HAP-1 (cell line): Measurements from ENCODE around the gene SUPT5H.

Source experiments
- DNase-seq, 2 experiments: peaks; one replicate each; pipeline ENCODE4 v3.0.0-alpha.2; 2016 to 2020; ENCODE audit warnings: low spot score in 2 of 2
- H3K27me3 ChIP-seq: fragments of 250-450 bp; sonication (Bioruptor Pico); 2 replicates; pipeline ENCODE4 v1.5.1; 2020; ENCODE audit warnings: low read depth, mild to moderate bottlenecking, moderate library complexity
- H3K36me3 ChIP-seq: fragments of 250-450 bp; sonication (Bioruptor Pico); replicated peaks from 2 replicates; pipeline ENCODE4 v1.5.1; 2020; ENCODE audit warnings: mild to moderate bottlenecking
- H3K4me1 ChIP-seq: fragments of 250-450 bp; sonication (Bioruptor Pico); 2 replicates; pipeline ENCODE4 v1.5.1; 2020; ENCODE audit warnings: mild to moderate bottlenecking
- H3K4me3 ChIP-seq: fragments of 250-450 bp; sonication (Bioruptor Pico); 2 replicates; pipeline ENCODE4 v1.5.1; 2020; ENCODE audit warnings: mild to moderate bottlenecking, moderate library complexity
- H3K9me3 ChIP-seq: fragments of 250-450 bp; sonication (Bioruptor Pico); 2 replicates; pipeline ENCODE4 v1.5.1; 2020; ENCODE audit warnings: mild to moderate bottlenecking, moderate library complexity
- in situ Hi-C: fragments of 300-500 bp; cut with MboI; formaldehyde crosslinking; loops from 3 replicates; pipeline ENCODE4 v1.14.3; 2020; ENCODE audit warnings: low sequenced_read_pairs, inconsistent platforms, mixed read lengths

The SUPT5H gene

DNA sequence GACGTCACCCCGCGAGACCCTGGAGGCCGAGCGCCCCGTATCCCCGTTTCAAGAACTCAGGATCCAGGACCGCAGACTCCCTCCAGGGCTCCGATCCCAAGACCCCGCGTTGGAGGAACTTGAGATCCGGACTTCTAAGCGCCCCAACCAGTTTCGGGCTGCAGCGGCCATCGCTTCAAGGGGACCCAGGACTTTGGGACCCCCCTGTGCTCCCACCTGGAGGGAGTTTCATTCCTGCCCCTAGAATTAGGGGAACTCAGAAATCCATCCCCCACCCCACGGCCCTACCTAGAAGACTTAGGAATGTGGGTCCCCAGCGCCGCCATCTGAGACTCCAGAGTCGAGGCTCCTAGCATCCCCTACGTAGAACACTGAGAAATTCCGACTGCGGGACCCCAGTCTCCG is 32.5 kb upstream of the SUPT5H start:
- no peaks in the 10 kb centered on the region for H3K9me3 ChIP-seq
- H3K27me3 ChIP-seq, result no peaks in the 10 kb centered on the region
- in situ Hi-C loops, result loop anchor here (10.0 kb wide), 1 partner anchor 298 kb away; no protein-coding TSS in a partner anchor
- peak overlapping the region; percentile 98 for H3K4me3 ChIP-seq
- no peak for DNase-seq
- H3K4me1 ChIP-seq, result peaks cover 29% of the 10 kb centered on the region
- peaks cover 19% of the 10 kb centered on the region for H3K36me3 ChIP-seq

- Histone ChIP-seq H3K4me1 (peaks cover 24% of the 10 kb centered on the region), H3K36me3 (peaks cover 14% of the 10 kb centered on the region), H3K27me3 (no peaks in the 10 kb centered on the region), H3K4me3 (peak overlapping the region; percentile 98), H3K9me3 (no peaks in the 10 kb centered on the region)
- peak; percentile 62 to 87 for DNase-seq
- in situ Hi-C loops, result loop anchor here (10.0 kb wide), 1 partner anchor 299 kb away; no protein-coding TSS in a partner anchor
Observed at GRCh38 chr19:39413272-39413910, 32.0 kb upstream of the SUPT5H start.

GRCh38 chr19:39413911-39414608 is 31.3 kb upstream of the SUPT5H start:
- H3K4me3 ChIP-seq, result peak overlapping the region; percentile 98
- peaks cover 18% of the 10 kb centered on the region for H3K4me1 ChIP-seq
- DNase-seq, result peak in 1 of 2 experiments; percentile 60
- no peaks in the 10 kb centered on the region for H3K9me3 ChIP-seq
- no peaks in the 10 kb centered on the region for H3K27me3 ChIP-seq
- peaks cover 18% of the 10 kb centered on the region for H3K36me3 ChIP-seq
- in situ Hi-C loops, result loop anchor here (10.0 kb wide), 1 partner anchor 299 kb away; no protein-coding TSS in a partner anchor

DNA sequence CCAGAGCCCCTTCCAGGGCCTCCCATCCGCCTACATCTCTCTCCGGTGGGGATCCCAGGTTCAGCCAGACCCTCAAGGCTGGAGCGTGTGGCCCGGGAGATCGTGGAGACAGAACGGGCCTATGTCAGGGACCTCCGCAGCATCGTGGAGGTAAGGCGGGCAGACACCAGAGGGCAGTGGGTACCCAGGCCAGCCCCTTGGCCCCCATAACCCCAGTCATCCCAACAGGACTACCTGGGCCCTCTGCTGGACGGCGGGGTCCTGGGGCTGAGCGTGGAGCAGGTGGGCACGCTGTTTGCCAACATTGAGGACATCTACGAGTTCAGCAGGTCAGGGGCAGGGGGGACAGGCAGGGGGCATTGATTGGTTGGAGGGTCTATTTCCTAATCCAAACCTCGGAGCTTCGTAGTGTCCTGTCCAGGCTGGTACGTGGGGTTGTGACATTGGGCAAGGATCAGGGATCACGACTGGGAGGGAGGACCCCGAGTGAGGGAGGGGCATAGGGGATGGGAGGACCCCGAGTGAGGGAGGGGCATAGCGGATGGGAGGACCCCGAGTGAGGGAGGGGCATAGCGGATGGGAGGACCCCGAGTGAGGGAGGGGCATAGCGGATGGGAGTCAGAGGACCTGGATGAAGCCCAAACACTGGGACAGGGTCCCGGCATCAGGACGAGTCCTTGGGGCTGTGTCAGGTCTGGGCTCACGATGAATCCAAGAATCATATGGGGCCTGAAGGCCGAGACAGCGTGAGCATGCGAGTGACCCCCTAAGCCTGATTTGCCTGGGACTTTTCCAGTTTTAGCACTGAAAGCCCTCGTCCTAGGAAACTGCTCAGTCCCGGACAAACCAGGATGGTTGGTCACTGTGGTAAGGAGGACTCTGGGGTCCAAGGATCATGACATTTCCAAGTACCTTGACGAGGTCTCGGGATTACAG is 30.0 kb upstream of the SUPT5H start:
- Histone ChIP-seq H3K36me3 (peaks cover 22% of the 10 kb centered on the region), H3K9me3 (no peaks in the 10 kb centered on the region), H3K4me1 (peaks cover 14% of the 10 kb centered on the region), H3K27me3 (no peaks in the 10 kb centered on the region), H3K4me3 (no peak overlapping the region)
- DNase-seq, result no peak
- in situ Hi-C loops, result loop anchor here (10.0 kb wide), 1 partner anchor 301 kb away; no protein-coding TSS in a partner anchor

- no peak for DNase-seq
- in situ Hi-C loops, result loop anchor here (10.0 kb wide), 1 partner anchor 302 kb away; no protein-coding TSS in a partner anchor
- peaks cover 28% of the 10 kb centered on the region for H3K36me3 ChIP-seq
- no peaks in the 10 kb centered on the region for H3K27me3 ChIP-seq
- no peak overlapping the region for H3K4me3 ChIP-seq
- H3K4me1 ChIP-seq, result peaks cover 9% of the 10 kb centered on the region
- no peaks in the 10 kb centered on the region for H3K9me3 ChIP-seq
Observed at GRCh38 chr19:39416152-39417120, 28.9 kb upstream of the SUPT5H start.

DNA sequence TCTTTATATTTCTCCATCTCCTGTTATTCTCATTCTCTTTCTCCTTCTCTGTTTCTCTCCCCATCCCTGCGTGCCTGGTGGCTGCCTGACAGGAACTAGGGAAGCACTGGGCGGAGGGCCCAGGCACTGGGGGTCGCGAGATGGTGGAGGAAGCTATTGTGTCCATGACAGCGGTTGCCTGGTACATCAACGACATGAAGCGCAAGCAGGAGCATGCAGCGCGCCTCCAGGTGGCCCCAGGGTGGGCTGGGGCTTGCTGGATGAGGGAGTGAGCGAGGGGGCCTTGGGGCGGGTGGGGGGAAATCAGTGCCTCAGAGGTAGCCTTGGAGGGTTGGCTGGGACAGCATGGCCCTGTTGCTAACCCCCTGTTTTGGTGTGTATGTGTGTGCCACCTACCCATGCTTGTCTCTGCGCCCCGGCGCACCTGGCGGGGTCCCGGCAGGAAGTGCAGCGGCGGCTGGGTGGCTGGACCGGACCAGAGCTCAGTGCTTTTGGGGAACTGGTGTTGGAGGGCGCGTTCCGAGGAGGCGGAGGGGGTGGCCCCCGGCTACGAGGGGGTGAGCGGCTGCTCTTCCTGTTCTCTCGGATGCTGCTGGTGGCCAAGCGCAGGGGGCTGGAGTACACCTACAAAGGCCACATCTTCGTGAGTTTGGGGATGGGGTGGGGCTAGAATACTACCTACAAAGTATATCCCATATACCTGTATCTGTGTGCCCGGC is 27.8 kb upstream of the SUPT5H start:
- in situ Hi-C loops, result loop anchor here (10.0 kb wide), 1 partner anchor 303 kb away; no protein-coding TSS in a partner anchor

GRCh38 chr19:39419003-39419402 is 26.4 kb upstream of the SUPT5H start:
- H3K4me1 ChIP-seq, result peaks cover 6% of the 10 kb centered on the region
- H3K4me3 ChIP-seq, result no peak overlapping the region
- H3K36me3 ChIP-seq, result peaks cover 43% of the 10 kb centered on the region
- in situ Hi-C loops, result loop anchor here (10.0 kb wide), 1 partner anchor 304 kb away; no protein-coding TSS in a partner anchor
- DNase-seq, result no peak
- no peaks in the 10 kb centered on the region for H3K27me3 ChIP-seq
- no peaks in the 10 kb centered on the region for H3K9me3 ChIP-seq

More for the DNA sequence above, 27.8 kb upstream of the SUPT5H start:
- no peaks in the 10 kb centered on the region for H3K27me3 ChIP-seq
- peaks cover 35% of the 10 kb centered on the region for H3K36me3 ChIP-seq
- no peak overlapping the region for H3K4me3 ChIP-seq
- no peaks in the 10 kb centered on the region for H3K9me3 ChIP-seq
- DNase-seq, result no peak
- peaks cover 6% of the 10 kb centered on the region for H3K4me1 ChIP-seq

GRCh38 chr19:39420769-39421168 is 24.6 kb upstream of the SUPT5H start:
- no peak for DNase-seq
- Histone ChIP-seq H3K36me3 (peaks cover 43% of the 10 kb centered on the region), H3K27me3 (no peaks in the 10 kb centered on the region), H3K4me1 (no peaks in the 10 kb centered on the region), H3K9me3 (no peaks in the 10 kb centered on the region), H3K4me3 (no peak overlapping the region)
- in situ Hi-C loops, result no loop called here

GRCh38 chr19:39422020-39422419 is 23.4 kb upstream of the SUPT5H start:
- Histone ChIP-seq H3K4me3 (no peak overlapping the region), H3K36me3 (peaks cover 41% of the 10 kb centered on the region), H3K4me1 (no peaks in the 10 kb centered on the region; the same call in 1 of the 2 replicates), H3K9me3 (no peaks in the 10 kb centered on the region), H3K27me3 (no peaks in the 10 kb centered on the region)
- DNase-seq, result no peak
- in situ Hi-C loops, result no loop called here

DNA sequence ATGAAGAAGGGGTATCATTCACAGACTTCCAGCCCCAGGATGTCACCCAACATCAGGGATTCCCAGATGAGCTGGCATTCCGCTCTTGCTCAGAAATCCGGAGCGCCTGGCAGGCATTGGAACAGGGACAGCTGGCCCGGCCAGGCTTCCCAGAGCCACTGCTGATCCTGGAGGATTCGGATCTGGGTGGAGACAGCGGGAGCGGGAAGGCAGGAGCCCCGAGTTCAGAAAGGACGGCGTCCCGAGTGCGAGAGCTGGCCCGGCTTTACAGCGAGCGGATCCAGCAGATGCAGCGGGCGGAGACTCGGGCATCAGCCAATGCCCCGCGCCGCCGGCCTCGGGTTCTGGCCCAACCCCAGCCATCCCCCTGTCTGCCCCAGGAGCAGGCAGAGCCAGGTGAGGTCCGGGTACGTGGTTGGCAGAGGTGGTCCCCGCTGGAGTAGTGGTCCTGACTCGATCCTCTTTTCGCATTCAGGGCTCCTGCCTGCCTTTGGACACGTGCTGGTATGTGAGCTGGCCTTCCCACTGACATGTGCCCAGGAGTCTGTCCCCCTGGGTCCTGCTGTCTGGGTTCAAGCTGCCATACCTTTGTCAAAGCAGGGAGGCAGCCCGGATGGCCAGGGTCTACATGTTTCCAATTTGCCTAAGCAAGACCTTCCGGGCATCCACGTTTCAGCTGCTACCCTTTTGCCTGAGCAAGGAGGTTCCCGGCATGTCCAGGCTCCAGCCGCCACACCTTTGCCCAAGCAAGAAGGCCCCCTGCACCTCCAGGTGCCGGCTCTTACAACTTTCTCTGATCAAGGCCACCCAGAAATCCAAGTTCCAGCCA is 21.9 kb upstream of the SUPT5H start:
- peaks cover 38% of the 10 kb centered on the region for H3K36me3 ChIP-seq
- no peak overlapping the region for H3K4me3 ChIP-seq
- H3K9me3 ChIP-seq, result no peaks in the 10 kb centered on the region
- DNase-seq, result no peak
- H3K27me3 ChIP-seq, result no peaks in the 10 kb centered on the region
- no peaks in the 10 kb centered on the region; the same call in 1 of the 2 replicates for H3K4me1 ChIP-seq
- in situ Hi-C loops, result no loop called here

GRCh38 chr19:39424934-39425333 is 20.4 kb upstream of the SUPT5H start:
- in situ Hi-C loops, result no loop called here
- Histone ChIP-seq H3K36me3 (peaks cover 29% of the 10 kb centered on the region), H3K9me3 (no peaks in the 10 kb centered on the region), H3K27me3 (no peaks in the 10 kb centered on the region), H3K4me1 (no peaks in the 10 kb centered on the region; the same call in 1 of the 2 replicates), H3K4me3 (no peak overlapping the region)
- DNase-seq, result no peak
